Measurements from ENCODE around the gene RANBP10.

DNA sequence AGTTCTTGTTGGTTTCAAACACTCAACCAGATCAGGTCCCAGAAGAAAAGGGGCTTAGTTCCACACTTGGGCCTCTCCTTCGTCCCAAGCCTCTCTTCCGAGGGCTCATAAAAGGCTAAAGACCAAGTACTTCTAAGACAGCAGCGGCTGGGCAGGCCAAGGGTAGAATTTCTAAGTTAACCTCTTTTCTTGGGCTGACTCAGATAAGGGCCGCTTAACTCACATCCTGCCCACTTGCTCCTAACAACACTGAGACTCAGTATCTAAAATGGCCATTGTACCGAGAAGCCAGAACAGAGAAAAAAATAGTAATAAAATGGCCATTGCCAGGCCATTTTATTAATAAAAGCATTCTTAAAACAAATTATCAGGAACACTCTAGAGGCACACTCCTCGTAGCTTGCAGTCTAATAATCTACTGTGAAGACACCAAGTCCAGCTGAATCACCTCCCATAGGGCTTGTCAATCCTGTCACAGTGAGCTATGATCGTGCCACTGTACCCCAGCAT lies 42.1 kb downstream of the RANBP10 start:
- TF ChIP-seq, protein P1, sequence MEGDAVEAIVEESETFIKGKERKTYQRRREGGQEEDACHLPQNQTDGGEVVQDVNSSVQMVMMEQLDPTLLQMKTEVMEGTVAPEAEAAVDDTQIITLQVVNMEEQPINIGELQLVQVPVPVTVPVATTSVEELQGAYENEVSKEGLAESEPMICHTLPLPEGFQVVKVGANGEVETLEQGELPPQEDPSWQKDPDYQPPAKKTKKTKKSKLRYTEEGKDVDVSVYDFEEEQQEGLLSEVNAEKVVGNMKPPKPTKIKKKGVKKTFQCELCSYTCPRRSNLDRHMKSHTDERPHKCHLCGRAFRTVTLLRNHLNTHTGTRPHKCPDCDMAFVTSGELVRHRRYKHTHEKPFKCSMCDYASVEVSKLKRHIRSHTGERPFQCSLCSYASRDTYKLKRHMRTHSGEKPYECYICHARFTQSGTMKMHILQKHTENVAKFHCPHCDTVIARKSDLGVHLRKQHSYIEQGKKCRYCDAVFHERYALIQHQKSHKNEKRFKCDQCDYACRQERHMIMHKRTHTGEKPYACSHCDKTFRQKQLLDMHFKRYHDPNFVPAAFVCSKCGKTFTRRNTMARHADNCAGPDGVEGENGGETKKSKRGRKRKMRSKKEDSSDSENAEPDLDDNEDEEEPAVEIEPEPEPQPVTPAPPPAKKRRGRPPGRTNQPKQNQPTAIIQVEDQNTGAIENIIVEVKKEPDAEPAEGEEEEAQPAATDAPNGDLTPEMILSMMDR (IDR thresholded peaks at IDR 0.05) = no peak
- no peak for TF ChIP-seq POLR2A (IDR thresholded peaks at IDR 0.05)
